Mesothelial cell of epicardium (in vitro differentiated cells): Measurements from ENCODE around the gene ROBO2. TPM values are rescaled to one million over a fixed set of nuclear protein-coding genes. Genes with fewer than 3 reads are reported as not detected.

Experiments
- DNase-seq, 2 experiments: peaks; one replicate each; pipeline ENCODE4 v3.0.0; 2021; ENCODE audit warnings: low spot score in 2 of 2; ENCODE audit not compliant: unreplicated experiment in 2 of 2
- H3K27ac Mint-ChIP-seq: 2 replicates; pipeline ENCODE4 v1.8.0; 2021; ENCODE audit warnings: mixed read lengths
- H3K27me3 Mint-ChIP-seq: 2 replicates; pipeline ENCODE4 v1.8.0; 2021; ENCODE audit warnings: low read depth, mixed read lengths
- H3K36me3 Mint-ChIP-seq: 2 replicates; pipeline ENCODE4 v1.8.0; 2021; ENCODE audit warnings: mixed read lengths
- H3K4me1 Mint-ChIP-seq: 2 replicates; pipeline ENCODE4 v1.8.0; 2021; ENCODE audit warnings: mixed read lengths
- H3K4me3 Mint-ChIP-seq: 2 replicates; pipeline ENCODE4 v1.8.0; 2021; ENCODE audit warnings: mild to moderate bottlenecking, moderate library complexity, mixed read lengths
- H3K9me3 Mint-ChIP-seq: 2 replicates; pipeline ENCODE4 v1.8.0; 2021; ENCODE audit warnings: mixed read lengths
- CTCF ChIP-seq: fragments of 200-600 bp; sonication (generic); IDR thresholded peaks from one replicate; pipeline ENCODE4 v1.5.0; 2021; ENCODE audit warnings: antibody characterized with exemption; ENCODE audit not compliant: unreplicated experiment
- total RNA-seq: library from RNA; stranded (reverse); gene quantifications from 3 replicates; pipeline ENCODE4 v1.2.1, GENCODE V29; 2021

Gene ROBO2
- total RNA-seq, 1 donor from 2014 or later: 82.3 TPM

- no peaks in the 10 kb centered on the region for H3K4me1 Mint-ChIP-seq
- no peak overlapping the region for H3K4me3 Mint-ChIP-seq
- H3K36me3 Mint-ChIP-seq: peaks cover 16% of the 10 kb centered on the region
- H3K9me3 Mint-ChIP-seq: peaks cover 26% of the 10 kb centered on the region
- no peak overlapping the region for H3K27ac Mint-ChIP-seq
- no peak for TF ChIP-seq CTCF
- no peaks in the 10 kb centered on the region for H3K27me3 Mint-ChIP-seq
- no peak for DNase-seq
Observed at GRCh38 chr3:77065750-77066149, 25.9 kb downstream of the ROBO2 start.

GRCh38 chr3:77066829-77067228 lies 26.9 kb downstream of the ROBO2 start:
- H3K4me3 Mint-ChIP-seq: no peak overlapping the region
- H3K9me3 Mint-ChIP-seq: peaks cover 20% of the 10 kb centered on the region
- H3K36me3 Mint-ChIP-seq: peaks cover 12% of the 10 kb centered on the region
- no peak for DNase-seq
- no peak for TF ChIP-seq CTCF
- H3K27me3 Mint-ChIP-seq: no peaks in the 10 kb centered on the region
- H3K4me1 Mint-ChIP-seq: peaks cover 5% of the 10 kb centered on the region
- H3K27ac Mint-ChIP-seq: no peak overlapping the region

- DNase-seq: no peak
- H3K27me3 Mint-ChIP-seq: peaks cover 2% of the 10 kb centered on the region
- no peak overlapping the region for H3K4me3 Mint-ChIP-seq
Observed at GRCh38 chr3:77068808-77069207, 28.9 kb downstream of the ROBO2 start.

DNA sequence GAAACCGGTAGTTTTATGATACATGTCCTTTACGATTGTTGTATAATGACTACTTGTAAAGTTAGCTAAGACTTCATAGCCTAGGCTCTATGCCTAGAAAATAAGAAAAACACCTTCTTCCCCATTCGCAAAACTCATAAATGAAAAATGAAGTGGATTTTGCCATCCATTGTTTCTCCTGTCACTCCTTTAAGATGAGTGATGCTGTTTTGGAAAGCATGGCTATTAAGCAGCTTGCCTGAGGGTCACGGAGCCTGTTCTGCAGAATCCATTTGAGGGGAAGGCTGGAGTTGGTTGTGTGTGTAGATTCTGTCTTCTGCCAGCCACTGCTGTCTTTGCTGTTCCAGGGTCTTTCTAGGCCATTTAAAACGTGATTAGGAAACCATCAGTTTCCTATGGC lies 31.5 kb downstream of the ROBO2 start:
- Mint-ChIP-seq H3K36me3 (no peaks in the 10 kb centered on the region), H3K4me1 (peaks cover 8% of the 10 kb centered on the region), H3K4me3 (no peak overlapping the region), H3K27ac (no peak overlapping the region), H3K27me3 (peaks cover 4% of the 10 kb centered on the region), H3K9me3 (no peaks in the 10 kb centered on the region)
- no peak for TF ChIP-seq CTCF
- DNase-seq: no peak

More at GRCh38 chr3:77068808-77069207, 28.9 kb downstream of the ROBO2 start:
- peaks cover under 1% of the 10 kb centered on the region for H3K9me3 Mint-ChIP-seq
- peaks cover 8% of the 10 kb centered on the region for H3K4me1 Mint-ChIP-seq
- H3K27ac Mint-ChIP-seq: no peak overlapping the region
- peaks cover under 1% of the 10 kb centered on the region for H3K36me3 Mint-ChIP-seq
- TF ChIP-seq CTCF: no peak

DNA sequence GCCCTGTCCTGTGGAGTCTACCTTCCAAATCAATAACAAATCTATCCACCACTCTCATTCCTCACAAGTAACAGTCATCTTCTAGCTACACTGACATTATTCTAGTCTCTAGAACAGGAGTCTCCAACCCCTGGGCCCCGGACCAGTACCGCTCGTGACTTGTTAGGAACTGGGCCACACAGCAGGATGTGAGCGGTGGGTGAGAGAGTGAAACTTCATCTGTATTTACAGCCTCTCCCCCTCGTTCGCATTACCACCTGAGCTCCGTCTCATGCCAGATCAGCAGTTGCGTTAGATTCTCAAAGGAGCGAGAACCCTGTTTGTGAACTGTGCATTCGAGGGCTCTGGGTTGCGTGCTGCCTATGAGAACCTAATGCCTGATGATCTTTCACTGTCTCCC lies 31.9 kb downstream of the ROBO2 start:
- Mint-ChIP-seq H3K27ac (no peak overlapping the region), H3K27me3 (peaks cover 4% of the 10 kb centered on the region)

More for the DNA sequence above, 31.9 kb downstream of the ROBO2 start:
- TF ChIP-seq CTCF: no peak
- H3K36me3 Mint-ChIP-seq: no peaks in the 10 kb centered on the region
- no peak overlapping the region for H3K4me3 Mint-ChIP-seq
- DNase-seq: no peak
- no peaks in the 10 kb centered on the region for H3K9me3 Mint-ChIP-seq
- H3K4me1 Mint-ChIP-seq: peaks cover 8% of the 10 kb centered on the region
